Uterus (tissue), 4 donors: ENCODE data around the gene RPS6KA2. TPM values are rescaled to one million over a fixed set of nuclear protein-coding genes. Genes with fewer than 3 reads are reported as not detected.
A peak's percentile ranks its signal among the peaks of the same experiment; 100 is the strongest.

Experiments
- DNase-seq, 2 donors: peaks; one replicate each; pipeline ENCODE4 v3.0.0-alpha.2; 2019 to 2020
- H3K27ac ChIP-seq, 2 donors: fragments of 200-600 bp; sonication (generic); 1 replicate in 1 of 2; 2 replicates in 1 of 2; pipeline ENCODE4 v1.5.1; 2016 to 2018
- H3K27me3 ChIP-seq, 2 donors: fragments of 200-600 bp; sonication (generic); one replicate each; pipeline ENCODE4 v1.5.1; 2018 to 2019; ENCODE audit warnings: control low read depth in 1 of 2
- H3K36me3 ChIP-seq, 2 donors: fragments of 200-600 bp; sonication (generic); one replicate each; pipeline ENCODE4 v1.5.1; 2019; ENCODE audit warnings: control low read depth in 1 of 2
- H3K4me1 ChIP-seq, 2 donors: fragments of 200-600 bp; sonication (generic); one replicate each; pipeline ENCODE4 v1.5.1; 2018 to 2019; ENCODE audit warnings: control low read depth in 1 of 2
- H3K4me3 ChIP-seq, 2 donors: fragments of 200-600 bp; sonication (generic); 1 replicate in 1 of 2; 2 replicates in 1 of 2; pipeline ENCODE4 v1.5.1; 2018 to 2019; ENCODE audit warnings: mild to moderate bottlenecking in 1 of 2
- H3K9me3 ChIP-seq, 2 donors: fragments of 200-600 bp; sonication (generic); one replicate each; pipeline ENCODE4 v1.5.1; 2019; ENCODE audit warnings: control low read depth in 1 of 2
- CTCF ChIP-seq, 4 experiments: fragments of 200-600 bp in 2 of 4; fragments of 450-650 bp in 2 of 4; sonication (generic) in 2 of 4; IDR thresholded peaks; one replicate each; pipeline ENCODE4 v1.5.1; 2016 to 2019; ENCODE audit warnings: antibody characterized with exemption in 4 of 4, mild to moderate bottlenecking in 2 of 4, moderate library complexity in 1 of 4
- POLR2A ChIP-seq, 2 donors: fragments of 450-650 bp; IDR thresholded peaks; one replicate each; pipeline ENCODE4 v1.6.1; 2016; ENCODE audit warnings: antibody characterized with exemption in 2 of 2, mild to moderate bottlenecking in 1 of 2, moderate library complexity in 1 of 2
- intact Hi-C: fragments of 100-400 bp; cut with DNase I; formaldehyde crosslinking; loops from one replicate; pipeline ENCODE4 v1.15.1; 2023; ENCODE audit warnings: low total_unique reads
- total RNA-seq, 4 donors: library from RNA; depleted of rRNA in 3 of 4; stranded (reverse); fragments of >200 nt in 3 of 4; gene quantifications; one replicate each; pipeline versions ENCODE4 v1.1.0 to v1.2.4, GENCODE V29; 2014 to 2023
- donor health status: DM: yes; HTN: yes; CAD: no.

Gene RPS6KA2
- total RNA-seq, 4 donors from 2014 or later, result 34.0 to 78.4 (median 55.8) TPM

GRCh38 chr6:166424431-166424830 is 202.6 kb downstream of the RPS6KA2 start:
- no peaks in the 10 kb centered on the region for H3K36me3 ChIP-seq
- no peaks in the 10 kb centered on the region for H3K9me3 ChIP-seq
- H3K27me3 ChIP-seq, result no peaks in the 10 kb centered on the region
- DNase-seq, result no peak
- intact Hi-C loops, result no loop called here
- H3K27ac ChIP-seq, result no peak overlapping the region
- H3K4me3 ChIP-seq, result no peak overlapping the region
- TF ChIP-seq POLR2A (IDR thresholded peaks at IDR 0.05) (no peak), CTCF (IDR thresholded peaks at IDR 0.05) (no peak)
- no peaks in the 10 kb centered on the region for H3K4me1 ChIP-seq

GRCh38 chr6:166423781-166424180 is 203.3 kb downstream of the RPS6KA2 start:
- Histone ChIP-seq H3K36me3 (no peaks in the 10 kb centered on the region), H3K9me3 (no peaks in the 10 kb centered on the region), H3K4me3 (no peak overlapping the region), H3K27ac (no peak overlapping the region), H3K4me1 (no peaks in the 10 kb centered on the region), H3K27me3 (no peaks in the 10 kb centered on the region)
- no peak for TF ChIP-seq POLR2A (IDR thresholded peaks at IDR 0.05)
- TF ChIP-seq CTCF (IDR thresholded peaks at IDR 0.05), result no peak
- intact Hi-C loops, result no loop called here
- DNase-seq, result no peak

- DNase-seq, result no peak
- Histone ChIP-seq H3K27me3 (no peaks in the 10 kb centered on the region), H3K4me1 (no peaks in the 10 kb centered on the region), H3K9me3 (no peaks in the 10 kb centered on the region), H3K27ac (no peak overlapping the region), H3K36me3 (no peaks in the 10 kb centered on the region), H3K4me3 (no peak overlapping the region)
- intact Hi-C loops, result no loop called here
- TF ChIP-seq POLR2A (IDR thresholded peaks at IDR 0.05) (no peak), CTCF (IDR thresholded peaks at IDR 0.05) (no peak)
Observed at GRCh38 chr6:166423051-166423745, 203.9 kb downstream of the RPS6KA2 start.

DNA sequence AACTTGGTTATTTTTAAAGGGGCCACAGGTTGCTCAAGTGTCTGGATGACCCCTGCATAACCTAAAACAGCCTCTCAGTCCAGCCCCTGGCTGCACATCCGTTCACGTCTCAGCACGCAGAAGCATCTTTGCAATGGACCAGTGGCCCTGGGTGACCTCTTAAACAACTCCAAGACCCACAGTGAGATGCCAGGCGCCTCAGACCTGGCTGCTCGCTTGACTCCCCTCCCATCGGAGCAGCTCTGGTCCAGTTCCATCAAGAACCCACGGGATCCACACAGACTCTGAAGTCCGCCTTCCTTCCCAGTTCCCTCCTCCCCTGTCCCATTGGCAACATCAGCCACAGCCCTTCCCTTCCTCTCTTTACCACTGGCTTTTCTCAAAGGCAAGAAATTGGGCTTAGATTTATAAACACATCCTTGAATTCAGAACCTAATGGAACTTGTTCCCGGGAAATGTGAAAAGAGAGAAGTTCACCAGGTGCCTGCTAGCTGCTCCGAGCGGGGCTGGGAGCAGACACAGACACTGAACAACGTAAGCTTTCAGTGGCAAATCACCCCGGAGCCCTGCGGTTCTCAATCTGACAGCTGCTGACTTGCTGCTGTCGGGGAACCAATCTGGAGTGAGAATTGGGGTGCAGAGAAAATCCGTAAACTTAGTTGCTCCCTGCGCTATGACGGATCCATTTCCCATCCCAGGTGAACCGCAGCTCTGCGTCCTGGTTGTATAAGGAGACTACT is 204.7 kb downstream of the RPS6KA2 start:
- Histone ChIP-seq H3K27ac (no peak overlapping the region), H3K27me3 (no peaks in the 10 kb centered on the region), H3K9me3 (no peaks in the 10 kb centered on the region), H3K4me1 (no peaks in the 10 kb centered on the region), H3K4me3 (no peak overlapping the region), H3K36me3 (no peaks in the 10 kb centered on the region)
- intact Hi-C loops, result no loop called here
- no peak for DNase-seq
- TF ChIP-seq CTCF (IDR thresholded peaks at IDR 0.05) (no peak), POLR2A (IDR thresholded peaks at IDR 0.05) (no peak)

DNA sequence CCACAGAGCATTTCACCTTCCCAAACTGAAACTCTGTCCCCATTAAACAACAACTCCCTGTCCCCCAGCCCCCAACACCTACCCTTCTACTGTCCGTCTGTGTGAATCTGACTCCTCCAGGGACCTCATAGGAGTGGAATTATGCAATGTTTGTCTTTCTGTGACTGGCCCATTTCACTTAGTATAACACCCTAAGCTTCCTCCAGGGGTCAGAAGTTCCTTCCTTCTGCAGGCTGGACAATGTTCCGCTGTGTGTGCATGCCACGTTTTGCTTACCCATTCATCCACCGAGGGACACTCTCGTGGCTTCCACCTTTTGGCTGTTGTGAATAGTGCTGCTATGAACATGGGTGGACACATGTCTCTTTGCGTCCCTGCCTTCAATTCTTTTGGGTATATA is 206.7 kb downstream of the RPS6KA2 start:
- H3K36me3 ChIP-seq, result no peaks in the 10 kb centered on the region
- no peaks in the 10 kb centered on the region for H3K27me3 ChIP-seq

More for the DNA sequence above, 206.7 kb downstream of the RPS6KA2 start:
- no peak overlapping the region for H3K4me3 ChIP-seq
- no peaks in the 10 kb centered on the region for H3K4me1 ChIP-seq
- no peaks in the 10 kb centered on the region for H3K9me3 ChIP-seq
- intact Hi-C loops, result no loop called here
- no peak overlapping the region for H3K27ac ChIP-seq
- no peak for DNase-seq
- TF ChIP-seq CTCF (IDR thresholded peaks at IDR 0.05) (peak in 1 of 4 experiments; percentile 10), POLR2A (IDR thresholded peaks at IDR 0.05) (no peak)
